H9 (cell line): ENCODE data around the gene PKP3. TPM values are rescaled to one million over a fixed set of nuclear protein-coding genes. Genes with fewer than 3 reads are reported as not detected.

Experiments used
- DNase-seq: peaks from one replicate; pipeline ENCODE4 v3.0.0-alpha.2; 2017
- H2AFZ ChIP-seq: one replicate; pipeline ENCODE4 v1.6.1; 2013; ENCODE audit warnings: mild to moderate bottlenecking, low read length, control low read depth, moderate library complexity
- H2AK5ac ChIP-seq: 2 replicates; pipeline ENCODE4 v1.6.1; 2013; ENCODE audit warnings: low read length, control low read depth, mixed read lengths; ENCODE audit not compliant: insufficient read length
- H2BK120ac ChIP-seq: one replicate; pipeline ENCODE4 v1.6.1; 2013; ENCODE audit warnings: low read depth, mild to moderate bottlenecking, low read length, control low read depth, inconsistent platforms; ENCODE audit not compliant: poor library complexity, severe bottlenecking
- H2BK12ac ChIP-seq: 2 replicates; pipeline ENCODE4 v1.6.1; 2013; ENCODE audit warnings: low read length, control low read depth, mixed read lengths, low read depth; ENCODE audit not compliant: insufficient read length
- H2BK15ac ChIP-seq: 2 replicates; pipeline ENCODE4 v1.6.1; 2013; ENCODE audit warnings: low read depth, low read length, control low read depth
- H2BK20ac ChIP-seq: one replicate; pipeline ENCODE4 v1.6.1; 2013; ENCODE audit warnings: low read depth, mild to moderate bottlenecking, low read length, control low read depth, inconsistent platforms; ENCODE audit not compliant: poor library complexity, severe bottlenecking
- H2BK5ac ChIP-seq: 2 replicates; pipeline ENCODE4 v1.6.1; 2013; ENCODE audit warnings: low read length, control low read depth, mixed read lengths; ENCODE audit not compliant: insufficient read length
- H3K14ac ChIP-seq: 2 replicates; pipeline ENCODE4 v1.6.1; 2013; ENCODE audit warnings: low read length, control low read depth; ENCODE audit not compliant: insufficient read depth
- H3K18ac ChIP-seq: 2 replicates; pipeline ENCODE4 v1.6.1; 2013; ENCODE audit warnings: low read depth, mild to moderate bottlenecking, mixed read lengths, low read length, control low read depth; ENCODE audit not compliant: insufficient read length
- H3K23ac ChIP-seq: 2 replicates; pipeline ENCODE4 v1.6.1; 2013; ENCODE audit warnings: low read length, control low read depth, mixed read lengths, low read depth; ENCODE audit not compliant: insufficient read length
- H3K23me2 ChIP-seq: 2 replicates; pipeline ENCODE4 v1.6.1; 2013; ENCODE audit warnings: low read depth, mild to moderate bottlenecking, mixed read lengths, low read length, control low read depth; ENCODE audit not compliant: insufficient read length, poor library complexity, severe bottlenecking
- H3K27ac ChIP-seq: 2 replicates; pipeline ENCODE4 v1.5.1; 2013; ENCODE audit warnings: low read length, control low read depth, mixed read lengths, low read depth; ENCODE audit not compliant: insufficient read length
- H3K27me3 ChIP-seq: 2 replicates; pipeline ENCODE4 v1.6.1; 2013; ENCODE audit warnings: low read length, control low read depth, inconsistent platforms; ENCODE audit not compliant: insufficient read depth
- H3K4ac ChIP-seq: 2 replicates; pipeline ENCODE4 v1.6.1; 2013; ENCODE audit warnings: low read depth, mild to moderate bottlenecking, control low read depth, inconsistent platforms, low read length, moderate library complexity
- H3K4me1 ChIP-seq: 2 replicates; pipeline ENCODE4 v1.6.1; 2013; ENCODE audit warnings: low read length, control low read depth, inconsistent platforms; ENCODE audit not compliant: insufficient read depth
- H3K4me2 ChIP-seq: 2 replicates; pipeline ENCODE4 v1.6.1; 2013; ENCODE audit warnings: low read length, control low read depth, mixed read lengths; ENCODE audit not compliant: insufficient read length, insufficient read depth
- H3K56ac ChIP-seq: 2 replicates; pipeline ENCODE4 v1.6.1; 2013; ENCODE audit warnings: low read depth, mild to moderate bottlenecking, mixed read lengths, low read length, control low read depth; ENCODE audit not compliant: insufficient read length
- H3K79me1 ChIP-seq: 2 replicates; pipeline ENCODE4 v1.6.1; 2013; ENCODE audit warnings: low read depth, mild to moderate bottlenecking, moderate library complexity, low read length, control low read depth, inconsistent platforms; ENCODE audit not compliant: insufficient read depth, poor library complexity, severe bottlenecking
- H3K79me2 ChIP-seq: 2 replicates; pipeline ENCODE4 v1.6.1; 2013; ENCODE audit warnings: low read length, control low read depth, inconsistent platforms; ENCODE audit not compliant: insufficient read depth
- H3K9ac ChIP-seq: 2 replicates; pipeline ENCODE4 v1.6.1; 2013; ENCODE audit warnings: low read length, control low read depth, mixed read lengths; ENCODE audit not compliant: insufficient read length; ENCODE audit errors: extremely low read depth
- H3K9me3 ChIP-seq: one replicate; pipeline ENCODE4 v1.6.1; 2013; ENCODE audit warnings: low read depth, low read length, inconsistent platforms; ENCODE audit not compliant: control insufficient read depth
- H3T11ph ChIP-seq: one replicate; pipeline ENCODE4 v1.6.1; 2013; ENCODE audit warnings: mild to moderate bottlenecking, low read length, control low read depth, inconsistent platforms
- H4K20me1 ChIP-seq: one replicate; pipeline ENCODE4 v1.6.1; 2013; ENCODE audit not compliant: control insufficient read depth, insufficient read length, insufficient read depth
- H4K5ac ChIP-seq: 2 replicates; pipeline ENCODE4 v1.6.1; 2013; ENCODE audit warnings: low read depth, mild to moderate bottlenecking, mixed read lengths, low read length, control low read depth; ENCODE audit not compliant: insufficient read length
- H4K8ac ChIP-seq: replicated peaks from 2 replicates; pipeline ENCODE4 v1.6.1; 2013; ENCODE audit warnings: low read length, control low read depth, mixed read lengths, low read depth; ENCODE audit not compliant: insufficient read length
- H4K91ac ChIP-seq: 2 replicates; pipeline ENCODE4 v1.6.1; 2013; ENCODE audit warnings: low read depth, mild to moderate bottlenecking, moderate library complexity, mixed read lengths, low read length, control low read depth; ENCODE audit not compliant: insufficient read length
- H3K27ac Mint-ChIP-seq, 3 experiments: 2 replicates in 2 of 3; 3 replicates in 1 of 3; pipeline ENCODE4 v1.8.0; 2020 to 2021; ENCODE audit warnings: mixed read lengths in 3 of 3, mild to moderate bottlenecking in 1 of 3, moderate library complexity in 1 of 3
- H3K27me3 Mint-ChIP-seq: 2 replicates; pipeline ENCODE4 v1.8.0; 2021; ENCODE audit warnings: low read depth, mild to moderate bottlenecking, moderate library complexity, mixed read lengths
- H3K36me3 Mint-ChIP-seq, 3 experiments: 2 replicates in 2 of 3; 3 replicates in 1 of 3; pipeline ENCODE4 v1.8.0; 2020 to 2021; ENCODE audit warnings: low read depth in 3 of 3, mixed read lengths in 3 of 3; ENCODE audit not compliant: insufficient read depth in 1 of 3
- H3K4me1 Mint-ChIP-seq, 2 experiments: 2 replicates each; pipeline ENCODE4 v1.8.0; 2020; ENCODE audit warnings: mixed read lengths in 2 of 2
- H3K4me3 Mint-ChIP-seq, 2 experiments: 2 replicates in 1 of 2; 3 replicates in 1 of 2; pipeline ENCODE4 v1.8.0; 2020 to 2021; ENCODE audit warnings: mild to moderate bottlenecking in 2 of 2, mixed read lengths in 2 of 2, moderate library complexity in 1 of 2
- H3K9me3 Mint-ChIP-seq, 2 experiments: 2 replicates in 1 of 2; 3 replicates in 1 of 2; pipeline ENCODE4 v1.8.0; 2020; ENCODE audit warnings: mild to moderate bottlenecking in 2 of 2, mixed read lengths in 2 of 2, moderate library complexity in 1 of 2
- CTCF ChIP-seq: fragments of 200-600 bp; sonication (generic); conservative IDR thresholded peaks from 3 replicates; pipeline ENCODE4 v1.8.0; 2021; ENCODE audit warnings: antibody characterized with exemption, mild to moderate bottlenecking
- WGBS: extraction: QIAGEN DNeasy Blood & Tissue Kit; methylation state at CpG from one replicate; pipeline ENCODE4 v1.1.7; 2013; ENCODE audit warnings: missing lambda C conversion rate, low lambda C conversion rate, mixed read lengths; ENCODE audit not compliant: insufficient read length; ENCODE audit errors: extremely low coverage; 5-methylcytosine and 5-hydroxymethylcytosine counted together
- total RNA-seq: library from RNA; stranded (reverse); gene quantifications from 2 replicates; pipeline ENCODE4 v1.2.1, GENCODE V29; 2021

PKP3 gene
- total RNA-seq, 1 experiment from 2014 or later = 41.7 TPM

- Mint-ChIP-seq H3K36me3 (peaks cover 2 to 18% (median 18%) of the 10 kb centered on the region in 3 experiments; a peak in 6 of 7 replicates), H3K9me3 (peaks cover 10 to 16% of the 10 kb centered on the region in 2 experiments), H3K27ac (no peak overlapping the region), H3K4me1 (peaks cover 3 to 10% of the 10 kb centered on the region in 2 experiments), H3K27me3 (no peaks in the 10 kb centered on the region), H3K4me3 (peak overlapping the region in 1 of 2 experiments; percentile 71; a peak in 2 of 5 replicates)
- Histone ChIP-seq H4K8ac (no peak overlapping the region), H2AFZ (no peak overlapping the region), H2BK15ac (no peak overlapping the region), H2AK5ac (no peak overlapping the region), H3T11ph (no peak overlapping the region), H4K5ac (no peak overlapping the region), H3K9me3 (no peaks in the 10 kb centered on the region), H3K14ac (no peak overlapping the region; the same call in 1 of the 2 replicates), H3K4ac (no peak overlapping the region), H3K4me1 (no peaks in the 10 kb centered on the region; the same call in 1 of the 2 replicates), H3K4me2 (peak overlapping the region; percentile 31), H3K9ac (no peak overlapping the region), H3K79me1 (no peaks in the 10 kb centered on the region), H2BK12ac (no peak overlapping the region), H3K79me2 (no peaks in the 10 kb centered on the region), H4K91ac (no peak overlapping the region), H3K27ac (no peak overlapping the region), H4K20me1 (peaks cover 2% of the 10 kb centered on the region), H3K23ac (no peak overlapping the region), H2BK120ac (no peak overlapping the region), H3K56ac (no peak overlapping the region), H3K18ac (no peak overlapping the region), H2BK20ac (no peak overlapping the region), H3K23me2 (no peaks in the 10 kb centered on the region), H2BK5ac (no peak overlapping the region), H3K27me3 (no peaks in the 10 kb centered on the region)
- TF ChIP-seq CTCF = no peak
- no CpG with 5 or more reads among the region's 25 CpGs for WGBS
- no peak for DNase-seq
These were observed 1.0 kb downstream of the PKP3 start for GRCh38 chr11:394858-395655.
